NCI-H526 treated with DMSO at 0.1 percent for 48 hours (cell line): ENCODE data around the gene APP.
"Not testable (repeated sequence)": the region's sequence is repeated elsewhere in the genome, so short reads cannot be mapped to it uniquely, and the experiment has no call there.

Experiments
- DNase-seq: peaks from one replicate; lab custom pipeline; 2025; lab: John Stamatoyannopoulos, UW

Gene APP

DNA sequence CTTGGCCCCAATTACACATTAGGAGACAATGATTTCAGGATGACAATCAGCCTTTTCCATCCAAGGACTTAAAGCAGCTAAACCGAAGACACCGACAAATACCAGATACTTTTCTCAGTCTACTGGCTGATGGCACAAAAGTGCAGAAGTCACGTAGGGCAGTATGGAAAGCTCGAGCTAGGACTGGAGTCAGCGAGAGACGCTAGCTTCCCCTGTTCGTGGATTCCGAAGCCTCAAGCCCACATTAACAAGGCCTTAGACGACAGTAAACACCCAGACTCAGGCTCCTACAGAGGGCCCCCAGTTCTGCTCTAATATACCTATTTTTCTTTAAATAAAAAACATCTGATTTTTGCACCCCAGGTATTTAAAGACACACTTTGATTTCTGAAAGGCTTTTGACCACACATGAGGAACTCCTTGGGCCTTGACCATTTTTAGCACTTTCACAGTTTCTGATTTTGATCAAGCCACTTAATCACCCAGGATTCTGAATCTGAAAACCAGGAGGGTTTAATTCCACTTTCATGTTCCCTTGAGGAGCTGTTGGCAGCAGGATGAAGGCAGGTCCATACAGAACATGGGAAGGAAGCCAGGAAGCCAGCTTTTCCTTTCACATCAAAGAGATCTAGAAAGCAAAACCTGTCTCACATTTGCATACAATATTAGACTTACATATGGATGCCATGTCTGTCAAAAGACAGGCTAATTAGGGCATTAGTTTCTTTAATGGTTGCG, 231.7 kb downstream of the APP start:
- DNase-seq, result no peak

DNA sequence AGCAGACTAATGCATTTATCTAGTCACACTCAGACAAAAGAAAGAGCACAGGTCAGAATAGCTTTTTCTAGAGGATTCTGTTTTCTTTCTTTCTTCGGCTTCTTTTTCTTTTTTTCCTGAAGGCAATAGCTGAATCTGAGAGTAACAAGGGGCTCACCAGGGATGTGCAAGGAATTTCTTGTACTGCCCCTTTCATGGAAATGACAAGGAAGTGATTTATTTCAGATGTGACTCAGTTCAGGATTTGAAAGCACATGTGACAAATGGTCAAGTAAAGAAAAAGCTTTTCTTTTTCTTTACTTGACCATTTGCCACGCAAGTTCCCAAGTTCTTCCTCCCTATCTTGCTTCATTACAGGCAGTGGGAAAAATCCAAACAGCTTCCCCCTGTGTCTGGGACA, 233.8 kb downstream of the APP start:
- DNase-seq, result no peak

DNA sequence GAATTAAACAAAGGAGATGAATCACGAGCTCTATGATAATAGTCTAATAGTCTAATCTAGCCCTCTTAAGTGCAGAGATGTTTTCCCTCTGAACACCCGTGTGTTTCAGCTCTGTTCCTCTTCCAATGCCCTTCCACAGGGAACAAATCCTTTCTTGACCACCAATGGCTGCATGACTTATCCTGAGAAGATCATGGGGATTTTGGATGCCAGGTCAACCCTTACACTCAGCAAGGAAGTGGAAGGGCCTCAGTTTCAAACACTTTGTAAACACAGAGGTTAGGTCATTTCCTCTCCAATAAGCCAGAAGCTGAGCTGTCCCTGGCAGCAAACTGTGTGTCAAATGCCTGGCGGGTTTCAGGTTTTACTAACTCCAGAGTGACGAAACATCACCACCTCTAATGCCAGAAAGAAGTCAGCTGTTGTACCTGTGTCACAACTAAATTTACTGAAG, 235.8 kb downstream of the APP start:
- no peak for DNase-seq

DNA sequence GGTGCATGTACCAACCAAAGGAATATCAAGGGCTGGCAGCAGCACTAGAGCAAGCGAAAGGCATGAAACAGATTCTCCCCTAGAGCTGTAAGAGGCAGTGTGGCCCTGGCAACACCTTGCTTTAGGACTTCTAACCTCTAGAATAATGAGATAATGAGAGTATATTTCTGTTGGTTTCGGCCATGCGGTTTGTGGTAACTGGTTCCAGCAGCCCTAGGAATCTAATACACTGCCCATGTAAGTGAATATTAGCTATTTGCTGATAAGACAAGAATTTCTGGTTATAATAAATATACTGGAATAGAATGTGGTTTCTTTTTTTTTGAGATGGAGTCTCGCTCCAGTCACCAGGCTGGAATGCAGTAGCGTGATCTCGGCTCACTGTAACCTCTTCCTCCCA, 236.4 kb downstream of the APP start:
- DNase-seq, result no peak

DNA sequence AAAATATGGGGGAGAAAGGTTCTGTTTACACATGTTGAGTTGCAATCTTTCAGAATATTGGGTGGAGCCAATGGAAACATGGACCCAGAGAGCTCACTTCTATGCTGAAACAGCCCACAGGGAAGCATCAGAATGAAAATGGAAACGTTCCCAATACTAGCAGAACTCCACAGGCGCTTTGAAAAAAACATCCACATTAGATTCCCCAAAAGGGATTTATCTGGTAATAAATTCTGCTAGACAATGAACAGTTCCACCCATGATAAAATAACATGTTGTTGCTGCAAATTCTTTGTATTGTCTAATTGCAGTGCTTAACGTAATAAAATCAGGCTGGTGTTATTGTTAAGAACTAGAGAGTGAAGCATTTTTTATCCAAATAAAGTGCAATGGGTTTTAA, 238.8 kb downstream of the APP start:
- DNase-seq, result no peak

DNA sequence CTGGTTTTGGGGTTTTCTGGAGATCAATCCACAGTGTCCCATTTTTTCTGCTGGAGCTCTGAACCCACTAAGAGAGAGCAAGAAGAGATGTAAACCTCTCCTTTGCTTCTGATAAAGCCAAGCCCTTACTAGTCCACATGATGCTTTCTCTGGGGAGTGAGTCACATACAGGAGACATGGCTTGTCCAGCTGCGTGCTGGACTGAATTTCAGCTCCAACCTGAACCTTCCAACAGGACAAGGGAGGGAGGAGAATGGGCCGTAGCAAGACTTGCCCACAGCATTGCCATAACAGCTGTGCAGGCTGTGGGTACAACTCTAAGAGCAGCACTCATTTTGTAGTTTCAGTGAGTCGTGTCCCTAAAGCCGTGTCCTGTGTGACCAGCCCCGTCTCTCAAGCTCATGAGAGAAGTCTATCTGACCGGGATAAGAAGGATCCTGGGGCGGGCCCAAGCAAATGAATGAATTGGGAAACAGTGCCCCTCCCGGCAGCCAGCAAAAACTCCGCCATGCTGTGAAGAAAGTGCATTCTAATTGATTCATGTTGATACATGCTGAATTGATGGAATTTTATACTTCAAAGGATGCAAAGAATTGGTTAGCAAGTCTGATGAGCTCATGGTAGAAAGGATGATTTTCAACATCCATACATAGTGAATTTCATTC, 240.6 kb downstream of the APP start:
- no peak for DNase-seq

DNA sequence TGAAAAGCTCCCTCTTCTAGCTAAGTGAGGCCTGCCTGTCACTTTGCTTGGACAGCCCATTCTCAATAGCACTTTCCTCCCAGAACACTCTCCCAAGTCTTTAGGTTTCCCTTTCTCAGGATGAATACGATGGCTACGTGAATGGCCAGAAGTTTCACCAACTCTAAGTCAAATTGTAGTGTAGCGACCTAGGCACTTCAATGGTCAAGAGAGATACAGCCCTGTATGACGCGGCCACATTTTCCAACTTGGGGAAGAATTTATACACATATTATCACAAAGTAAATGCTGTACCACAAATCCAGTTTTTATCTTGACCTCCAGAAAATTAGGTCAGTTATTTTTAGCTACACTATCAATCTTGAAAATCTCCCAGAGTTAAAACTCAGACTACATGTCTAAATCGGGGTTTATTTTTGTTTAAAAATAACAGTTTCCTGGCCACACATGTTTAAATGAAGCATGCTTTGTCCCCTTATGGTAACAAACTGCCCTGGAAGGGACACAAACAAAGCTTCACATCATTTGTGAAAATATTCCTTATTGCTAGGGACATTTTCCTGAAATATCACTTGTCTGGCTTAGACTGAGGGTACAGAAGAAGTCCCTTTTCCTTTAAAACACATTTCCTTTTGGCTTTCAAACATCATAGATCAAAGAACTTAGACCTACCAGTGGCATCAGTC, 243.2 kb downstream of the APP start:
- no peak for DNase-seq

DNA sequence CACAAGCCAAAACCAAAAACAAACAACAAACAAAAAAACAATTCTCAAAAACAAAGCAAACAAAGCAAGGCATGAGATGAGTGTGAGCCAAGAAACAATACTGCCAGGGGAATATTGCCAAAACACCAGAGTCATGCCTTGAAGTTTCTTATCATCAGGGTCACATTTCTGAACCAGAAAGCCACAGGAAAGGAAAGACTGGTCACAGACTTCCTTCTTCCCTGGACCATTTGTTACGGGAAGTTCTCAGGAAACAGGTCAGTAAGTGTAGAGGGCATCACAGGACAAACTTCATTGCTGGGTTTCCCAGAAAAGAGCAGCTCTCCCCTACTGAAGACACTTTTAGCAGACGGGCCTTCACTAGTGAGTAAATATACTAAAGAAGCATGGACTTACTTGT, 244.6 kb downstream of the APP start:
- no peak for DNase-seq

DNA sequence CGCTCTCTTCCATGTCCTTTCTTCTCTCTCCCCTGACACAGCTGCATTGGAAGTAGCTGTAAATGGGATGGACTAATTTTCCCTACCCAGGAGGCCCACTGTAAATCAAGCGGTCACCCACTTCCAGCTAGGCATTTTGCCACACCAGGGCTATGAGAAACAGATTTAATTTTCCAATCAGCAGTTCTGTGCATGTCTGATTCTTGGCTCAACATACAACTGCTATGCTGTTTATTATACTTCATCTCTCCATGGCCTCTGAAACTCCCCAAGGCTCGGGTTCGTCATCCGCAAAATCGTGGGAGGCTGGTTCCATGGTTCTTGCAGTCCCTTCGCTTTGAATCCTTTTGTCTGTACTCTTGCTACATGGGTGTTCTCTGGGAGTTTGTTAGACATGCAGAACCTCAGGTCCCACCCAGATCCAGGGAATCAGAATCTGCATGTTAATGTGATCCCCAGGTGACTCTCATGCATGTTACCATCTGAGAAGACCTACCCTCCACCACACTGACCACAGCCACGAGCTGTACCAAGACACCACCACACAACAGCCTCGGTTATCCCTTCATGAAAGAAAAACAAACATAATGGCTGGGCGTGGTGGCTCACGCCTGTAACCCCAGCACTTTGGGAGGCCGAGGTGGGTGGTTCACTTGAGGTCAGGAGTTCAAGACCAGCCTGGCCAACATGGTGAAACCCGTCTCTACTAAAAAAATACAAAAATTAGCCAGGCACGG, 245.3 kb downstream of the APP start:
- no peak for DNase-seq

DNA sequence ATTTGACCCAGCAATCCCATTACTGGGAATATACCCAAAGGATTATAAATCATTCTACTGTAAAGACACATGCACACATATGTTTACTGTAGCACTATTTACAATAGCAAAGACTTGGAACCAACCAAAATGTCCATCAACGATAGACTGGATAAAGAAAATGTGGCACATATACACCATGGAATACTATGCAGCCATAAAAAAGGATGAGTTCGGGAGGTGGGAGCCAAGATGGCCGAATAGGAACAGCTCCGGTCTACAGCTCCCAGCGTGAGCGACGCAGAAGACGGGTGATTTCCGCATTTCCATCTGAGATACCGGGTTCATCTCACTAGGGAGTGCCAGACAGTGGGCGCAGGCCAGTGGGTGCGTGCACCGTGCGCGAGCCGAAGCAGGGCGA, 252.4 kb downstream of the APP start:
- not testable (repeated sequence) for DNase-seq

DNA sequence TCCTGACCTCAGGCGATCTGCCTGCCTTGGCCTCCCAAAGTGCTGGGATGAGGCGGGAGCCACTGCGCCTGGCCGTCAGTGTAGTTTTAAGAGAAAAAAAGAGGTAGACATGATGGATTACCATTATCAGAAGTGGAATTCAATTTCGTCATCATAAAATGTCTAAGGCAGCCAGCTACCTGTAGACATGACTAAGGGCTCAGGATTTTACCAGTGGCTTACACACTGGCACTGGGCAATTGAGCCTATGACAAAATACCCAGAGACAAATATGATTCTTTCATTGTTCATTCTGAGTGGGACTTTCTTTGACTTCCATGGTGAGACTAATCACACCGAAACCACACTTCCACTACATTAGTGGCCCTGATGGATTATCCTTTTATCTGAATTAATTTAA, 254.3 kb downstream of the APP start:
- no peak for DNase-seq

DNA sequence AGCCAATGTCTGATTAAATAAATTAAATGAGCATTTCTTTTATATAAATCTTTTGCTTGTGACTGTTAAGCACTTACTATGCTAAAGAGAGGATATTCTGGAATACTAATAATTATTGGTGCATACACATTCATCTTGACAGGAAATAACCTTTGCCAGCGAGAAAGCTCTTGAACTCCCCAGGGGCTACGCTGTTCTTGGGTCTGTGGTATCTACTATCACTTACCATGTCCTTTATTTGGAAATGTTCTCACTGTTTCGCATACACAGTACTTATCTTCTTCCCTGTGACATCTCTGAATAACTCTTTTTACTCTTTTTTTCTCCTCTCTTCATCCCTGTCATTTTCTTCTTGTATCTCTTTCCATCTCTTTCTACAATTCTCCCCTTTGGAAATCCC, 257.1 kb downstream of the APP start:
- DNase-seq, result no peak

DNA sequence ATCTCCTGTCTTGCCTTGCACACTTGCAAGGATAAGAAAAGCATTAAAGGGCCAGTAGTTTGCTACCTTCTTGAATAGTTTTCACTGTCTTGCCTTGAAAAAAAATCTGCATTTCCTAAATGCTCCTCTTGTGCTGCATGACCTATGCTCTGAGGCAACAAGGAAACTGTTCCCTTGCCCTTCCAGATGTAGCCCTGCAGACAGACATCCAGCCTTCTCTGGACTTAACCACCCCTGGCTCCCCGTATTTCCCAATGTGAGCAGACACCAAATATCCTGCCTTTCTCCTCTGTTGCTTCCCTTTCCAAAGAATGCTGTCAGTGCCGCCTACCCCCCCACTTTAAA, 258.2 kb downstream of the APP start:
- peak; percentile 46 for DNase-seq

DNA sequence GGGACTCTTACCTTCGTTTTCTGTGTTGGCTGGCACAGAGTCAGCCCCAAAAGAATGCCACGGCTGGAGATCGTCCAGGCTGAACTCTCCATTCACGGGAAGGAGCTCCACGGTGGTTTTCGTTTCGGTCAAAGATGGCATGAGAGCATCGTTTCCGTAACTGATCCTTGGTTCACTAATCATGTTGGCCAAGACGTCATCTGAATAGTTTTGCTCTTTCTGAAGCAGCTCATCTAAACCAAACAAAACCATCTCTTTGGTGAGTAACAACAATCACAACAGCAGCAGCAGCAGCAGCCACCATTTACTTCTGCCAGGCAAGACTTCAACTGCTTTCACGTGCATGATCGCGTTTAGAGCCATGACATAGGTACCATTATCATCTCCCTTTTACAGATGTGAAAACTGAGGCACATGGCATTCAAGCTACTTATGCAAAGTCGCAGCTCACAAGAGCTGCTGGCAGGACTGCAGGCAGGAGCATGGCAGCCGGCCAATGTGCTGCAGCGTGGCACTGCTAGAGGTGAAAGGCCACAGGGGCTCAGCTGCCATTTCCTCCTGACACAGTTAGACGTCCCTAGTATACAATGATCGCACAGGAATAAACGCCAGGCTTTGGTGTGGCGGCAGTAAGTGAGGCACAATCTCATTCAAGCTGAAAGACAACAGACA, 258.7 kb downstream of the APP start:
- DNase-seq, result peak; percentile 46

DNA sequence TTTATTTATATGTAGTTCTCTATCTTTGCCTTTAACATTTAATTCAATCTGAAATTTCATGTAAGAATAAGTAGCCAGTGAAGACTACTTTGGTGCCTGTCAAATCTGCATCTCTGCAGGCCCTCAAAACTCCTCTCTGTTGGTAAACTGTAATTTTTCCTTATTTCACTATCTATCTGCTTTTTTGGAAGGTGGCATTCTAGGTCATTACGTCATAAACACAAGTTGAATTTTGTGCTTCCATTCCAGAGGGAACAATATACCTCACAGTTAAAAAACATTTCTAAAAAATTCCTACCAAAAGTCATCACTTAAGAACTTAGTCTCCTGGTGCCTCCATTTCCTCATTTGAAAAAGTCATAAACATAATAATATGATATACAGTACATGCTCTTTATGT, 259.8 kb downstream of the APP start:
- no peak for DNase-seq

DNA sequence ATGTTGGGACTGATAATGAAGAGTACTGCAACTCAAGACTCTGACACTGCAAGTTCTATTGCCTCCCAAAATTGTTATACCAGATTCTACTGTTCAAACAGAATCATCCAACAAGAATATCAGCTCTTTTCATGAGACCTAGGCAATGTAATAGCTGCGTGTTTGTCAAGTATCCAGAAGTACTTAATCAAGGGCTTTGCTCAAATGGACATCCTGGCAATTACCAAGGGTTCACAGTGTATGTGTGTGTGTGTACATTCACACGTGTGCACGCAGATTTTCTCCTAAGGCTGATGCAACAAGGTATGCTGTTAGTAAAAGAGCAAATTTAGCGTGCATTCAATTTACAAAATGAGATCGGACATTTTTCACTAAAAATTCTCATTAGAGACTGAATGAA, 261.2 kb downstream of the APP start:
- no peak for DNase-seq

DNA sequence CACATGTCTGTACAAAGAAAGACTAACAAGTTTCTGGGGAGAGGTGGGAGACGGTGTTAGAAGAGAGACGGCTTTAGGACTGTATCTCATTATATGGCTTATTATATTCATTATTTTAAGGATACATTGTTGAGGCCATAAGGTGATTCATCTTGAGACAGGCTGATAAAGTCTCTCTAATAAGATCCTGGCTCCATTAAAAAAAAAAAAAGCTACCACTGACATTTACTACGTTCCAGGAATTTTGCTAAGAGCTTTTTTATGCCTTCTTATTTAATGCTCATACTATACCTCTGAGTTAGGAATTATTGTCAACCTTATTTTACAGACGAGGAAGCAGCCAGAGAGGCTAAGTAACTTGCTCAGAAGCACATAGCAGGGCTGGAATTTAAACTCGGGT, 262.1 kb downstream of the APP start:
- DNase-seq, result no peak

DNA sequence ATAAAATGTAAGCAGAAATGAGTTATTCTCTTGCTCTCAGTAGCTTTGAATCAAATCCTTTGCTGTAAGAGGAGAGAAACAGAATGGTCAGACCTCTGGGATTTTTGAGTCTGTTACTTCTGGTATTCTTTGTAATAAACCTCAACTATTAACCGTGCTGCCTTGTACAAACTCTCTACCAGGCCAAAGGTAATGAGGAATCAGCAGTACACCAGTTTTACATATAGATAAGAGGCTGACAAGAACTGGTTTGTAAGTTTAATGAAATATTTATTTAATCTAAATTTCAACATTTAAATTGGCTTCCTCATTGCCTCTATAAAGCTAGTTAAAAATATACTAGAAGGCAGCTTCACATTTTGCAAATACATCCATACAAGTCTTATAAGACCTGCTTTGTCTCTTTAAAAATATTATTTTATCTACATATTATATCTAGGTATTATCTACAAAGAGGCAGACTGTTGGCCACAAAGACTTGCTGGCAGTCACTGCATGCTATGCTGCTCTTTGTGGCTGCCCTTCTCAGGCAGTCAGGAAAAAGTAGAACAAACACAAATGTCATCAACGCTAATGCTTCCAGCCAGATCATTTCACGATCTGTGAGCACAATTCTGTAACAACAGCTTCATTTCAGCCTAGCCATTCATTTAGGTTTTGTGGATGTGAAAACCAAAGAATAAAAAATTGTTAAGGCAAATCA, 262.8 kb downstream of the APP start:
- DNase-seq, result peak; percentile 90

DNA sequence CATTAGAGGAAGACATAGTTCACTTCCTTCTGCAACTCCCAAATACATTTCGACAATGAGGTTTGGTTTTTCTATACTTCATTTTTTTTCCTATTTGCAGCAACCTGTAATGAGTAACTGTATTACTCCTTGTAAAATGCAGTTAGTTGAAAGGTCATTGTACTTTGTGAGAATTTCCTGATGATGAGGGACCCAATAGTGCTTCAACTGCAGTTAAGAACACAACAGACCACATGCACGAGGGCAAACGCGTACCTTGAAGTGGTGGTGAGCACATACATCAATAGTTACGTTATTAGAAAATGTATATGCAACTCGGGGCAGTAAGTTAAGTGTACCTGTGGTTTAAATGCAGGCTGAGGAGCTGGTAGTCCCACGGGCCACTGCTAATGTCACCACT, 264.0 kb downstream of the APP start:
- no peak for DNase-seq

DNA sequence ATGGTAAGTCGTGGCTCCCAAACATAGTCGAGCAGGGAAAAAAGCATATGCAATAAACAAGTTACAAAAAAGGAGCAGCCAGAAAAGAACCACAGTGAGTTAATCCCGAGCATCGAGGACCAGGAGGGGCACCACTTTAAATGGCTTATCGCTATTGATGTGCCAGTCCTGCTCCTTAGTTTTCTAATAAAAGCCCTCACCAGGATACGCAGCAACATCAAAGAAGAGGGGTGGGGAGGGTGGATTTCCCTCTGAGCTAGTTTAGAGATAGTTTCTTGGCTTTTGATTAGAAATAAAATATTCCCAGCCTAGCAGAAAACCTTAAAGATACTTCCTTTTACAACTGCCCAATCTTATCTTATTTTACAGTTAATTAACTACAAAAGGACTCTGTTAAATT, 265.4 kb downstream of the APP start:
- no peak for DNase-seq

DNA sequence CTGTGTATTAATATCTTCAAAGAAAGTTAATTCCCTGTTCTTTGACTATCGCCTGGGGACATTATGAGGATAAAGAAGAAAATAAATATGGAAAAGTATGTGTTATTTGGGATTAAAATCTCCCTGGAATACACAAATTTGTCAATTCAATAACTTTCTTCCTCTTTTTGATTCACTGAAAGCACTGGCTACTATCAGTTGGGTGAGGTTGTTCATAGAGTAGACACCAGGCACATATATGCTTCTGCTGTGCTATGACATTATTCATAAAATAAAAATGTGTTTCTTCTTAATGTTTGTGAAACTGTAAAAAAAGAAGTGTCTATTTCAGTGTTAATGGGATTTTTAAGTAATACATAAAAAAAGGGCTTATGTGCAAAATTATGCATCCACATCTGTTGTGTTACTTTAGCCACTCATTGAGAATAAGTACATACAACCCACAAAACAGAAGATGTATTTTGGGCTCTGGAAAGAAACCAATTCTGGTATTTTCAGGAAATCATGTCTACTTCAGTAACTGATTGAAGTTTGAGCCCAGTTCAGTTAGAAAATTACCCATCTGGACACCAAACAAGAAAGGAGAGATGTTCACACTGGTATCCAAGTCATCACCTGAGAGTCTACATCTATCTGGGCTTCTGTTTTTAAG, 266.4 kb downstream of the APP start:
- DNase-seq, result no peak
